ENCODE results near the gene PPP1R9B.

PPP1R9B gene

GRCh38 chr17:50134206-50135110, 16.0 kb downstream of the PPP1R9B start:
- no peak overlapping the region for H3K4me3 ChIP-seq (ENCODE audit: low read depth, low read length)
- no peak for TF ChIP-seq CTCF (IDR thresholded peaks at IDR 0.05; ENCODE audit: insufficient read depth, low read depth, low read length, missing control alignments)
- DNase-seq (ENCODE audit: low read depth) = no peak

GRCh38 chr17:50133769-50134099, 16.7 kb downstream of the PPP1R9B start:
- TF ChIP-seq CTCF (IDR thresholded peaks at IDR 0.05; ENCODE audit: insufficient read depth, low read depth, low read length, missing control alignments) = no peak
- no peak for DNase-seq (ENCODE audit: low read depth)
- H3K4me3 ChIP-seq (ENCODE audit: low read depth, low read length) = no peak overlapping the region

GRCh38 chr17:50133028-50133768, 17.3 kb downstream of the PPP1R9B start:
- no peak for TF ChIP-seq CTCF (IDR thresholded peaks at IDR 0.05; ENCODE audit: insufficient read depth, low read depth, low read length, missing control alignments)
- H3K4me3 ChIP-seq (ENCODE audit: low read depth, low read length) = no peak overlapping the region
- DNase-seq (ENCODE audit: low read depth) = no peak

- no peak overlapping the region for H3K4me3 ChIP-seq (ENCODE audit: low read depth, low read length)
- TF ChIP-seq CTCF (IDR thresholded peaks at IDR 0.05; ENCODE audit: insufficient read depth, low read depth, low read length, missing control alignments) = no peak
- no peak for DNase-seq (ENCODE audit: low read depth)
Measured at GRCh38 chr17:50132104-50132794, 18.2 kb downstream of the PPP1R9B start.

- no peak for DNase-seq (ENCODE audit: low read depth)
- peak overlapping the region; percentile 65 for H3K4me3 ChIP-seq (ENCODE audit: low read depth, low read length)
- no peak for TF ChIP-seq CTCF (IDR thresholded peaks at IDR 0.05; ENCODE audit: insufficient read depth, low read depth, low read length, missing control alignments)
Measured at GRCh38 chr17:50130559-50131305, 19.7 kb downstream of the PPP1R9B start.

All from GM12865 (cell line).